Ovary (tissue), 3 donors: ENCODE measurements around the gene KATNIP.

Experiments used
- CTCF ChIP-seq, 3 donors: fragments of 450-650 bp in 2 of 3; fragments of 200-600 bp in 1 of 3; IDR thresholded peaks; one replicate each; pipeline versions ENCODE4 v1.5.1 to v1.8.0; 2016 to 2022; ENCODE audit warnings: antibody characterized with exemption in 3 of 3, mild to moderate bottlenecking in 1 of 3
- EP300 ChIP-seq: sonication (generic); formaldehyde crosslinking; IDR thresholded peaks from one replicate; pipeline ENCODE4 v1.6.1; 2017; ENCODE audit warnings: antibody characterized with exemption
- POLR2A ChIP-seq: fragments of 450-650 bp; IDR thresholded peaks from one replicate; pipeline ENCODE4 v1.6.1; 2017; ENCODE audit warnings: antibody characterized with exemption, mild to moderate bottlenecking, moderate library complexity
- donor health status: DM: no; HTN: no; CAD: no.

DNA sequence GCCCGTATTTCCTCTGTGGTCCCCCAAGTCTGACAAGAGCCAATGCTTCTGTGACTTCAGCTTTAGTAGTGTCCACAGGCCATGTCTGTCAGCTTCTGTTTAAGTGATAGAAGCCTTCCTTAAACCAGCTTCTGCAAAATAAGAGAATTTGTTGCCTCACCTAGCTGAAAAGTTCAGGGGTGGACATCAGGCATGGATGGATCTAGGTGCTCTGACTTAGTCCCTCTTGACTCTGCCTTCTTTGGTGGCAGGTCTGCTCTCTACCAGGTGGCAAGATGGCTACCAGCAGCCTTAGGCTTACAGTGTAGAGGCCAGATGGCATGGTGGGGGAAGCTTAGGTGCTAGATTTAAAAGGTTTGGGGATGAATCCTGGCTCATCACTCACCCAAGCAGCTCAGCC lies 33.7 kb downstream of the KATNIP start:
- no peak for TF ChIP-seq CTCF (IDR thresholded peaks at IDR 0.05)
- no peak for TF ChIP-seq EP300
- no peak for TF ChIP-seq POLR2A
